Mammary epithelial cell (primary cell): ENCODE measurements around the gene BCORL1.

Source experiments
- EZH2 ChIP-seq: IDR thresholded peaks from 2 replicates; pipeline ENCODE4 v1.6.1; 2012; ENCODE audit warnings: low read length, inconsistent platforms, borderline replicate concordance
- TF ChIP-seq, protein P1 (sequence below), 2 donors: IDR thresholded peaks in 1 of 2; conservative IDR thresholded peaks in 1 of 2; 2 replicates each; pipeline ENCODE4 v1.5.1; 2011 to 2012; ENCODE audit warnings: inconsistent platforms in 2 of 2, low read length in 2 of 2, mild to moderate bottlenecking in 2 of 2, control low read depth in 1 of 2, low read depth in 1 of 2; ENCODE audit not compliant: insufficient read depth in 1 of 2; ENCODE audit errors: extremely low read depth in 1 of 2

DNA sequence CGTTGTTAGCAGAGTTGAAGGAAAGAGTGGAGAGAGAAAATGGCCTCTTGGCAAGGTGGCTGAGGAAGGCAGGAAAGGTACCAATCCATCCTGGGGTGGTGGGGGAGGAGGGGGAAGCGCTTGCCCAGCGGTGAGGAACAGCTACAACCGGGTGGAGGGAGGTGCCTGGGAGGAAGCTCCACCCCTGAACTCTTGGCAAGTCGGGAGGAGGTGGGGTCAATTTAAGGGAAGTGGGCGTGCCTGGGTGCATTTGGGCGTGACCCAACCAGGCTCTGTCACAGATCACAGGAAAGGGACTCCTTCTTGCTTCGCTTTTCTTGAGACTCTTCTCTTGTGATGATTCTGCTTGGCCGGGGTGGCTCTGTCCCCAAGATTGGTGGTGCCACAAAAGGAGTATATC is 41.7 kb downstream of the BCORL1 start:
- no peak for TF ChIP-seq EZH2
- TF ChIP-seq, protein P1, sequence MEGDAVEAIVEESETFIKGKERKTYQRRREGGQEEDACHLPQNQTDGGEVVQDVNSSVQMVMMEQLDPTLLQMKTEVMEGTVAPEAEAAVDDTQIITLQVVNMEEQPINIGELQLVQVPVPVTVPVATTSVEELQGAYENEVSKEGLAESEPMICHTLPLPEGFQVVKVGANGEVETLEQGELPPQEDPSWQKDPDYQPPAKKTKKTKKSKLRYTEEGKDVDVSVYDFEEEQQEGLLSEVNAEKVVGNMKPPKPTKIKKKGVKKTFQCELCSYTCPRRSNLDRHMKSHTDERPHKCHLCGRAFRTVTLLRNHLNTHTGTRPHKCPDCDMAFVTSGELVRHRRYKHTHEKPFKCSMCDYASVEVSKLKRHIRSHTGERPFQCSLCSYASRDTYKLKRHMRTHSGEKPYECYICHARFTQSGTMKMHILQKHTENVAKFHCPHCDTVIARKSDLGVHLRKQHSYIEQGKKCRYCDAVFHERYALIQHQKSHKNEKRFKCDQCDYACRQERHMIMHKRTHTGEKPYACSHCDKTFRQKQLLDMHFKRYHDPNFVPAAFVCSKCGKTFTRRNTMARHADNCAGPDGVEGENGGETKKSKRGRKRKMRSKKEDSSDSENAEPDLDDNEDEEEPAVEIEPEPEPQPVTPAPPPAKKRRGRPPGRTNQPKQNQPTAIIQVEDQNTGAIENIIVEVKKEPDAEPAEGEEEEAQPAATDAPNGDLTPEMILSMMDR (conservative IDR thresholded peaks at IDR 0.05 in 1 of 2, IDR thresholded peaks at IDR 0.05 in 1 of 2; ENCODE audit: extremely low read depth in 1 of 2, insufficient read depth in 1 of 2, low read depth in 1 of 2, low read length in 2 of 2) = no peak
